SJCRH30 (cell line): ENCODE measurements around the gene CALCR. TPM values are rescaled to one million over a fixed set of nuclear protein-coding genes. Genes with fewer than 3 reads are reported as not detected.

ENCODE experiments used
- DNase-seq, 2 experiments: peaks; one replicate each; pipeline ENCODE4 v3.0.0-alpha.2; 2015 to 2020
- H3K27ac ChIP-seq: fragments of 250-450 bp; sonication (Bioruptor Pico); 2 replicates; pipeline ENCODE4 v1.5.1; 2020; ENCODE audit warnings: mild to moderate bottlenecking, moderate library complexity
- H3K27me3 ChIP-seq: fragments of 250-450 bp; sonication (Bioruptor Pico); 2 replicates; pipeline ENCODE4 v1.5.1; 2020; ENCODE audit warnings: mild to moderate bottlenecking, moderate library complexity
- H3K36me3 ChIP-seq: fragments of 250-450 bp; sonication (Bioruptor Pico); 2 replicates; pipeline ENCODE4 v1.5.1; 2020; ENCODE audit warnings: mild to moderate bottlenecking, moderate library complexity
- H3K4me1 ChIP-seq: fragments of 250-450 bp; sonication (Bioruptor Pico); 2 replicates; pipeline ENCODE4 v1.5.1; 2020; ENCODE audit warnings: mild to moderate bottlenecking, moderate library complexity
- H3K4me3 ChIP-seq: fragments of 250-450 bp; sonication (Bioruptor Pico); 2 replicates; pipeline ENCODE4 v1.5.1; 2020; ENCODE audit warnings: mild to moderate bottlenecking, moderate library complexity
- H3K9me3 ChIP-seq: fragments of 250-450 bp; sonication (Bioruptor Pico); replicated peaks from 2 replicates; pipeline ENCODE4 v1.5.1; 2020; ENCODE audit warnings: mild to moderate bottlenecking, moderate library complexity
- total RNA-seq: library from RNA; depleted of rRNA; stranded (reverse); fragments of >200 nt; shearing (Covaris generic); gene quantifications from 2 replicates; pipeline ENCODE4 v1.2.3, GENCODE V29; 2014

Gene CALCR
- total RNA-seq, 1 experiment from 2014 or later = 1.9 TPM

- Histone ChIP-seq H3K27me3 (no peaks in the 10 kb centered on the region), H3K9me3 (no peaks in the 10 kb centered on the region), H3K36me3 (no peaks in the 10 kb centered on the region), H3K4me1 (peaks cover 8% of the 10 kb centered on the region; the same call in 1 of the 2 replicates), H3K4me3 (no peak overlapping the region), H3K27ac (no peak overlapping the region)
- peak; percentile 11 to 51 for DNase-seq
Observed at GRCh38 chr7:93378131-93378760, 196.3 kb downstream of the CALCR start.

DNA sequence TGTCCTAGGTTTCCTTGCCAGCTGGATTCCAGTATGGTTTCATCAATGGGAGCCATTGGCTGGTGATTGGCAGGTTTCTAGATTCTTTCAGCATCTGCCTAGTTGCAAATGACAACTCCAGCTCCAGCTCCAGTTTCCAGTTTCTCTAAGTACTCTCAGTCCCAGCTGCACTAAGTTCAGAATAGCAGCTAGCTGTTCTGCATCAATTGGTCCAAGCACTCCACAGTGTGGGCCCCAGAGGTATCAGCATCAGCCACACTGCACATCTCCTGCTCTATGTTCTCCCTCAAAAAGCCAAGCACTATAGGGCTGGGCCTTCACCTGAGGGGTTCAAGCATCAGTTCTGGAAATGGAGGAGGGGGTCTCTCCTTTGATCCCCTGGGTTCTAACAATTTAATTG, 198.9 kb downstream of the CALCR start:
- H3K27me3 ChIP-seq = no peaks in the 10 kb centered on the region
- no peaks in the 10 kb centered on the region for H3K36me3 ChIP-seq
- H3K9me3 ChIP-seq = no peaks in the 10 kb centered on the region
- H3K27ac ChIP-seq = no peak overlapping the region
- H3K4me3 ChIP-seq = no peak overlapping the region
- peaks cover 8% of the 10 kb centered on the region; the same call in 1 of the 2 replicates for H3K4me1 ChIP-seq
- DNase-seq = no peak
